H1 (cell line): ENCODE data around the gene PRR23C.

Experiments
- CEBPB ChIP-seq: IDR thresholded peaks from 2 replicates; pipeline ENCODE4 v1.6.1; 2012; ENCODE audit warnings: low read depth, low read length
- CTCF ChIP-seq, 3 experiments: IDR thresholded peaks; 1 replicate in 2 of 3; 2 replicates in 1 of 3; pipeline versions ENCODE4 v1.5.1 to v1.6.1; 2011; ENCODE audit warnings: low read length in 3 of 3, mild to moderate bottlenecking in 3 of 3, inconsistent platforms in 2 of 3, low read depth in 1 of 3, moderate library complexity in 1 of 3; ENCODE audit not compliant: insufficient read depth in 1 of 3; ENCODE audit errors: control extremely low read depth in 1 of 3
- EP300 ChIP-seq, 2 experiments: IDR thresholded peaks; 1 replicate in 1 of 2; 2 replicates in 1 of 2; pipeline ENCODE4 v1.6.1; 2011 to 2012; ENCODE audit warnings: low read depth in 2 of 2, low read length in 2 of 2, mild to moderate bottlenecking in 2 of 2, borderline replicate concordance in 1 of 2, inconsistent platforms in 1 of 2, moderate library complexity in 1 of 2
- HDAC6 ChIP-seq: IDR thresholded peaks from one replicate; pipeline ENCODE4 v1.7.1; 2012; ENCODE audit warnings: low read depth, mild to moderate bottlenecking, inconsistent platforms, low read length, moderate library complexity
- JUN ChIP-seq: IDR thresholded peaks from 2 replicates; pipeline ENCODE4 v1.6.1; 2011; ENCODE audit warnings: low read depth, mild to moderate bottlenecking, improper control_type of control experiment, low read length
- MAFK ChIP-seq: IDR thresholded peaks from 2 replicates; pipeline ENCODE4 v1.6.1; 2012; ENCODE audit warnings: low read depth, mild to moderate bottlenecking, improper control_type of control experiment, low read length
- MAX ChIP-seq: IDR thresholded peaks from 2 replicates; pipeline ENCODE4 v1.6.1; 2012; ENCODE audit warnings: inconsistent platforms
- POLR2A ChIP-seq, 2 experiments: IDR thresholded peaks; 1 replicate in 1 of 2; 2 replicates in 1 of 2; pipeline ENCODE4 v1.6.1; 2011; ENCODE audit warnings: low read depth in 2 of 2, low read length in 2 of 2, mild to moderate bottlenecking in 2 of 2; ENCODE audit errors: control extremely low read depth in 1 of 2
- POU5F1 ChIP-seq: IDR thresholded peaks from 2 replicates; pipeline ENCODE4 v1.6.1; 2011; ENCODE audit warnings: low read depth, mild to moderate bottlenecking, low read length, moderate library complexity
- RAD21 ChIP-seq, 2 experiments: IDR thresholded peaks in 1 of 2; conservative IDR thresholded peaks in 1 of 2; 2 replicates each; pipeline ENCODE4 v1.6.1; 2011; ENCODE audit warnings: low read depth in 2 of 2, low read length in 2 of 2, improper control_type of control experiment in 1 of 2, inconsistent platforms in 1 of 2, mild to moderate bottlenecking in 1 of 2, moderate library complexity in 1 of 2
- RXRA ChIP-seq: IDR thresholded peaks from 2 replicates; pipeline ENCODE4 v1.6.1; 2011; ENCODE audit warnings: low read depth, mild to moderate bottlenecking, low read length, moderate library complexity; ENCODE audit not compliant: insufficient read depth
- TAF1 ChIP-seq: IDR thresholded peaks from 2 replicates; pipeline ENCODE4 v1.6.1; 2011; ENCODE audit warnings: mild to moderate bottlenecking, low read depth, low read length
- USF2 ChIP-seq: IDR thresholded peaks from 2 replicates; pipeline ENCODE4 v1.6.1; 2011; ENCODE audit warnings: low read length, improper control_type of control experiment
- ZNF274 ChIP-seq: IDR thresholded peaks from 2 replicates; pipeline ENCODE4 v1.7.0; 2012; ENCODE audit warnings: low read length, borderline replicate concordance; ENCODE audit errors: extremely low read depth

- TF ChIP-seq CTCF (IDR thresholded peaks at IDR 0.05; ENCODE audit: control extremely low read depth in 1 of 3, insufficient read depth in 1 of 3, low read depth in 1 of 3, low read length in 3 of 3) (no peak), TAF1 (no peak), MAFK (no peak), HDAC6 (no peak), POU5F1 (no peak), JUN (no peak), RXRA (no peak), MAX (no peak), EP300 (IDR thresholded peaks at IDR 0.05; ENCODE audit: borderline replicate concordance in 1 of 2, low read depth in 2 of 2, low read length in 2 of 2) (no peak), POLR2A (IDR thresholded peaks at IDR 0.05; ENCODE audit: control extremely low read depth in 1 of 2, low read depth in 2 of 2, low read length in 2 of 2) (no peak), CEBPB (no peak), RAD21 (IDR thresholded peaks at IDR 0.05 in 1 of 2, conservative IDR thresholded peaks at IDR 0.05 in 1 of 2; ENCODE audit: low read depth in 2 of 2, low read length in 2 of 2) (no peak), USF2 (no peak), ZNF274 (no peak)
These were observed 42.9 kb upstream of the PRR23C start for GRCh38 chr3:139087621-139088020.
